KBM-7 (cell line): ENCODE data around the gene ECT2.
"Not testable (repeated sequence)": the region's sequence is repeated elsewhere in the genome, so short reads cannot be mapped to it uniquely, and the experiment has no call there.

Experiments used
- DNase-seq: peaks from one replicate; pipeline ENCODE4 v3.0.0-alpha.2; 2015
- in situ Hi-C: fragments of 300-500 bp; cut with MboI; formaldehyde crosslinking; loops from 2 replicates; pipeline ENCODE4 v1.14.3; 2020; ENCODE audit warnings: low sequenced_read_pairs, low pct_unique_long_range_greater_than_20kb, mixed read lengths

The ECT2 gene

GRCh38 chr3:172846103-172846561 is 95.6 kb downstream of the ECT2 start:
- peak; percentile 82 for DNase-seq
- in situ Hi-C loops: no loop called here

DNA sequence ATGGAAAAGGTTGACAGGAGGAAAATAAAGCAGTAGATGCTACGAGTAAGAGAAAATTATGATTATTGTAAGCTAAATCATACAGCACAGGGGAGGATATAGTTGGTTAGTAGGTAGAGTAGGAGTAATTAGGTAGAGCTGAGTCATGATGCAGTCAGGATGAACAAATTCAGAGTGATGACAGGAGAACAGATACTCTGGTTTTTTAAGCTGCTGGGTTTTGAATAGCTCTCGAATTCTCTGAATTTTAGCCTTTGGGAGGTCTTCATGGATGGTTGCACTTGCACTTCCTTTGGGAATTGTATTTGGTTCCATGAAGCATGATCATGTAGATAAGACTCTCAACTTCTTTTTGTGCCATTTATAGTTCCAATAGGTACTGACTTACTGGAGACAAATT is 96.2 kb downstream of the ECT2 start:
- DNase-seq: no peak
- in situ Hi-C loops: no loop called here

GRCh38 chr3:172847292-172847691 is 96.8 kb downstream of the ECT2 start:
- in situ Hi-C loops: no loop called here
- no peak for DNase-seq

DNA sequence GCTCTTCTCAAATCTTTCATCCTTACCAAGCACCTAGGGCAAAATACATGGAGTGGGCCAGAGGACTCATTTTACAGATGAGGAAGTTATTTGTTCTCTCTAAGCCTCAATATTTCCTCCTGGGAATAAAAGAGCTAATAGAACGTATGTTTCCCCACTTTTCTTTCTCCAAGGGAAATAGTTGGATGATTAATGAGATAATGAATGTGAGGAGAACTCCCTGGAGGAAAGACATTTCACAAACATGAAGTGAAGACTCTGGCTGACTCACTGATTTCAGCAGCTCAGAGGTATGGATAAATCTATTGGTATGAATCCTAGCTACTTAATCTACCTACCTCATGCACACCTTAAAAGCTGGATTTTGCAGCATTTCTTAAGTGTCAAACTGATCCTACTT is 98.4 kb downstream of the ECT2 start:
- no peak for DNase-seq
- in situ Hi-C loops: no loop called here

DNA sequence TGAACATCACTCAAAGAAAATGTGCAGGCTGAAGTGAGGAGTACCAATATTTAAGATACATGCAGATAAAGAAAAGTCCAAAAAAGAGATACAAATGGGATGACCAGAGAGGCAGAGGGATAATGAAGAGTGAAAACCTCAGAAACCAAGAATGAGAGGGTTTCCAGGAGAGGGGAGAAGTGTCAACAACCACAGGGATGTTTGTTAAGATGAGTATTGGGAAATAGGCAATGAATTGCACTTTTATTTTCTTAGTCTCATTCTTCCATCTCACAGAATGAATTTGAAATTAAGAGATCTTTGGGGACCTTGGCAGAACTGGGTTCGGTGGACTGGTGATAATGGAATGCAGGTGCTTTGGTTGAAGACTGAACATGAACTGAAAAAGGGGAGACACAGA is 102.5 kb downstream of the ECT2 start:
- in situ Hi-C loops: no loop called here
- DNase-seq: no peak

GRCh38 chr3:172853921-172854666 is 103.6 kb downstream of the ECT2 start:
- in situ Hi-C loops: no loop called here
- no peak for DNase-seq

DNA sequence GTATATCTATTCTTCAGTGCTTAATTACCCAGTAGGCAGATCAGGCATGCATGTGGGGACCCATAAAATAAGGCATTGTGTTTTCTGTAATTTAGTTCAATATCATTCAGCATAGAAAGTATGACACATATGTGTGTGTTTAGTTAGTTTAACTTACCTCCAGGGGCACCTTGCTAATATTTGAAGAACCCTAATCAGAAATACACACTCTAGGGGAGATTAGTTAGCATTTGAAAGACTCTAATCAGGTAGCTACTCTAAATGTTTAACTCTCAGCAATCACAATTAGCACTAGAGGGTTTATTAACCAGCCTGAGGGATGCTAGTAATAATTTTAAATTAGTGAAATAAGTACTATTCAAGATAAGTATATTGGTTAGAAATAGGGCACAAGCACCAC is 104.5 kb downstream of the ECT2 start:
- in situ Hi-C loops: no loop called here
- no peak for DNase-seq

DNA sequence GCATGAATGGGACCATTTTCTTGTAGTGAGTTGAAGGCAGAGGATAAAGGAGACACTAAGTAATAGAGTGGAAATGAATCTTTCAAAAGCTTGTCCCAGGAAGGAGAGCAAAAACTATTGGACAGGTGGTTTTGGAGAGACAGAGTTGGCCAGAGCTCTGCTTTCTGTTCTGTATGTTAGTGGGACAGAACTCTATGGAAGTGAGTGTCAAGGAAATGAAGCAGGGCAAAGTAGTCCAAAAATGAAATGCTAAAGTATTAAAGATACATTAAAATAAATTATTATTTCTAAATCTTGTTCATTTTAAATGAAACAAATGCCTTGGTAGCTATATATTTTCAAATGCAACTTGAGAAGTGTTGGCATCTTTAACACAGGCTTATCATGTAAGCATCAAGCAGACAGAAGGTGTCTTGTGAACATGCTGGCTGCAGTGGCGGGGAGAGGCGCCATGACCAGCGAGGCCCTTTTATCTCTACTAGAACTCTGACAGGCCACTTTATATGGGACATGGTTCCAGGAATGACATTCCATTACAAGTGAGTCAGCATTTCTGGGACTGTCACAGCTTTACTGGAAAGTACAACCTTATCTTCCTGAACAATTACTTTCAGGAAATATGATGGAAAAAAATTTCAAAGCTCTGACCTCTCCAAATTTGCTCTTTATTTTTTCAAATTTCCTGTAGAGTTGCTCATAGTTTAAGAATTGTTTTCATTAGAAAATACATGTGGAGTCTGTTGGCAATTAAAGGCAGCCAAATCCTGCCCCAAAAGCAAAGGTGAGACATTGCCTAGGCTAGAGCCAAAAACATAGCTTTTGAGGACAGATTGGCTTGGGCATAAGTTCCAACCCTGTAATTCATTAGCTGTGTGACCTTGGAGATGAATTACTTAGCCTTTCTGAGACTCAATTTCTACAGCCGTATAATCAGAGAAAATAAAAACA is 106.5 kb downstream of the ECT2 start:
- in situ Hi-C loops: no loop called here
- no peak for DNase-seq

GRCh38 chr3:172859041-172859440 is 108.5 kb downstream of the ECT2 start:
- DNase-seq: no peak
- in situ Hi-C loops: no loop called here

DNA sequence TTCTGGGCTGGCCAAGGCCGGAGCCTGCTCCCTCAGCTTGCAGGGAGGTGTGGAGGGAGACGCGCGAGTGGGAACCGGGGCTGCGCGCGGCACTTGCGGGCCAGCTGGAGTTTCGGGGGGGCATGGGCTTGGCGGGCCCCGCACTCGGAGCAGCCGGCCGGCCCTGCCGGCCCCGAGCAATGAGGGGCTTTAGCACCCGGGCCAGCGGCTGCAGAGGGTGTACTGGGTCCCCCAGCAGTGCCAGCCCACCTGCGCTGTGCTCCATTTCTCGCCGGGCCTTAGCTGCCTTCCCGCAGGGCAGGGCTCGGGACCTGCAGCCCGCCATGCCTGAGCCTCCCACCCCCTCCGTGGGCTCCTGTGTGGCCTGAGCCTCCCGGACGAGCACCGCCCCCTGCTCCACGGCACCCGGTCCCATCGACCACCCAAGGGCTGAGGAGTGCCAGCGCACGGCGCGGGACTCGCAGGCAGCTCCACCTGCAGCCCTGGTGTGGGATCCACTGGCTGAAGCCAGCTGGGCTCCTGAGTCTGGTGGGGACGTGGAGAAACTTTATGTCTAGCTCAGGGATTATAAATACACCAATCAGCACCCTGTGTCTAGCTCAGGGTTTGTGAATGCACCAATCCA is 116.3 kb downstream of the ECT2 start:
- DNase-seq, in situ Hi-C loops: not testable (repeated sequence)

DNA sequence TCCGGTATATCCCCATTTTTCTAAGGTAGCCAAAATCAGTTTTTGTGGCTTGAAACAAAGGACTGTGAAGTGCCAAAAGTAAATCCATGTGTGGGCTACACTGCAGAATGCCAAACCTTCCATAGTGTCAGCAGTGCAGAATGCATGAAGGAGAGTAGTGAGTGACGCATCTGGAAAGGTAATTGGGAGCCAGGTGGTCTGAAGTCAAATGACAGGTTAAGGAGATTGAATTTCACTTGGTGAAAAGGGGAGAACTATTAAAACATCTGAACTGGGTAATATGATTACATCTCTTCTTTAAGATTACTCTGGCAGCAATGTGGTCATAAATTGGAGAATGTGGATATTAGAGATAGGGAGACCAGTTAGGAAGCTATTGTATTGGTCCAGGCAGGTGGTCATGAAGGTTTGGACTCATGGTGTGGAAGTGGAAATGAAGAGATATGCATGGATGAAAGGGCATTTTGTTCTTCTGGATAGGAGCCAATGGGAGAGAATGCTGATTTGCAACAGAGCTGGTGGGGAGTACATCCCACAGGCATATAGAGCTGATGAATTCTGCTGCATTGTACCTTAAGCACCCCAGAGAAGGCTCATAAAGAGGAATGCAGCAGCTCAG is 118.2 kb downstream of the ECT2 start:
- no peak for DNase-seq
- in situ Hi-C loops: no loop called here

GRCh38 chr3:172869368-172869771 is 118.8 kb downstream of the ECT2 start:
- no peak for DNase-seq
- in situ Hi-C loops: no loop called here

DNA sequence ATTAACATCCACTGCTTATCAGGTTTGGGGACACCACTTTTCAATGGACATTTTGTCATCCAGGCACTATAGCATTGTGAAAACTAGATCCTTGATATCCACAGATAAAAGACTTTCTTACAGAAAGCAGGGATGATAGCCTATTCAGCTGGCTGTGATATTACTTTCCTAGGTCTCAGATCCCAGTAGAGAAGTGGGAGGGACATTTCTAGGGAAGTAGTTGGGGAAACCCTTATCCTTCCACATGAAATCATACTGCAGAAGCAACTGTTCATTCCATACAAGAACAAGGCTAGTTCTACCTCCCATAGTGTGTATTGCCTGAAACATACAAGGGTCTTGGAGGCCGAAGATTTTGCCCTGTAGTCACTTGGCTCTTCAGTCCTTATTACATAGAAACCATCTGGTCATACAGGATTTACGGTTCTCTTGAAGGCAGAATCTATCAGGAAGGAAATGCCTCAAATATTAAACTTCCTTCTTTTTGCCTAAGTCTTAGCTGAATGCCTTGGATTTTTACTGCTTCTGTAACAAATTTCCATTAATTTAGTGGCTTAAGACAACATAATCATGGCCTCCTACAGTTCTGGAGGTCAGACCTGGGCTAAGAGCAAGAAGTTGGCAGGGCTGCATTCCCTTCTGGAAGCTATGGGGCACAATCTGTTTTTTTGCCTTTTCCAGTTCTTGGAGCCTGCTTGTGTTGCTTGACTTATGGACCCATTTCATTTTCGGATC is 119.4 kb downstream of the ECT2 start:
- DNase-seq: peak; percentile 8
- in situ Hi-C loops: no loop called here
